HCT116 (cell line): Measurements from ENCODE around the gene ZNF76. TPM values are rescaled to one million over a fixed set of nuclear protein-coding genes. Genes with fewer than 3 reads are reported as not detected.

Experiments used
- ATAC-seq: fragments of 200-7000 bp; cut with Tn5 transposase; 2 replicates; pipeline ENCODE4 v1.9.1; 2020; ENCODE audit warnings: mild to moderate bottlenecking, moderate library complexity
- BruUV-seq: library from RNA; stranded (reverse); fragments of 400-500 nt; replicated peaks from 2 replicates; lab custom pipeline; 2021; lab: Mats Ljungman, UMichigan
- CTCF ChIA-PET: fragments of 300-600 bp; sonication (Branson Sonifier 250); formaldehyde crosslinking; loops from one replicate; lab custom pipeline; 2021; ENCODE audit warnings: antibody characterized with exemption; lab: Charles Lee
- POLR2A ChIA-PET: fragments of 300-600, 350-600 bp; sonication (Branson Sonifier 250); formaldehyde crosslinking; loops from one replicate; lab custom pipeline; 2021; ENCODE audit warnings: antibody characterized with exemption; lab: Charles Lee
- RAD21 ChIA-PET, 2 experiments: fragments of 300-600 bp; sonication (Branson Sonifier 250); formaldehyde crosslinking; loops; one replicate each; lab custom pipeline; 2023; ENCODE audit warnings: low total read pairs in 2 of 2; ENCODE audit not compliant: uncharacterized antibody in 2 of 2, unreplicated experiment in 2 of 2, low non-redundant PET in 1 of 2; lab: Charles Lee
- DNase-seq: peaks from one replicate; pipeline ENCODE4 v3.0.0-alpha.2; 2010; ENCODE audit warnings: low read depth, low spot score
- H2AFZ ChIP-seq: fragments of 200-600 bp; shearing (Covaris generic), sonication (generic); 2 replicates; pipeline ENCODE4 v1.6.1; 2017; ENCODE audit warnings: low read depth, mixed run types, mixed read lengths, antibody characterized with exemption, low read length; ENCODE audit not compliant: poor library complexity, severe bottlenecking
- H3K27ac ChIP-seq: 2 replicates; pipeline ENCODE4 v1.5.1; 2012; ENCODE audit warnings: low read depth, low read length
- H3K27me3 ChIP-seq: fragments of 200-600 bp; sonication (generic); 2 replicates; pipeline ENCODE4 v1.6.1; 2016; ENCODE audit warnings: mixed run types, low read length, mixed read lengths; ENCODE audit not compliant: insufficient read depth
- H3K36me3 ChIP-seq, 2 experiments: fragments of 200-500 bp in 1 of 2; fragments of 200-600 bp in 1 of 2; sonication (Bioruptor generic) in 1 of 2; sonication (generic) in 1 of 2; 2 replicates each; pipeline versions ENCODE4 v1.5.1 to v1.6.1; 2014 to 2016; ENCODE audit warnings: low read length in 2 of 2, inconsistent platforms in 1 of 2, mixed read lengths in 1 of 2, mixed run types in 1 of 2; ENCODE audit not compliant: insufficient read depth in 2 of 2, control insufficient read depth in 1 of 2
- H3K4me1 ChIP-seq, 2 experiments: fragments of 200-600 bp in 1 of 2; sonication (generic) in 1 of 2; 2 replicates each; pipeline versions ENCODE4 v1.5.1 to v1.6.1; 2012 to 2017; ENCODE audit warnings: low read length in 2 of 2, inconsistent platforms in 1 of 2, mild to moderate bottlenecking in 1 of 2, mixed read lengths in 1 of 2, mixed run types in 1 of 2, moderate library complexity in 1 of 2; ENCODE audit not compliant: insufficient read depth in 2 of 2, control insufficient read depth in 1 of 2
- H3K4me2 ChIP-seq: fragments of 200-600 bp; sonication (generic); 2 replicates; pipeline ENCODE4 v1.6.1; 2017; ENCODE audit warnings: mixed run types, low read length, mixed read lengths
- H3K4me3 ChIP-seq, 2 experiments: fragments of 200-600 bp in 1 of 2; sonication (generic) in 1 of 2; replicated peaks in 1 of 2; 2 replicates each; pipeline ENCODE4 v1.5.1; 2011 to 2016; ENCODE audit warnings: low read length in 2 of 2, control low read depth in 1 of 2, low read depth in 1 of 2, mild to moderate bottlenecking in 1 of 2, mixed read lengths in 1 of 2, mixed run types in 1 of 2
- H3K79me2 ChIP-seq: fragments of 200-600 bp; sonication (generic); 2 replicates; pipeline ENCODE4 v1.6.1; 2017; ENCODE audit warnings: mild to moderate bottlenecking, mixed run types, low read length, moderate library complexity, mixed read lengths; ENCODE audit not compliant: insufficient read depth
- H3K9ac ChIP-seq: fragments of 200-600 bp; sonication (generic); 2 replicates; pipeline ENCODE4 v1.6.1; 2016; ENCODE audit warnings: low read length, mixed read lengths
- H3K9me2 ChIP-seq: fragments of 200-600 bp; sonication (generic), shearing (Covaris generic); 2 replicates; pipeline ENCODE4 v1.6.1; 2017; ENCODE audit warnings: mixed run types, mild to moderate bottlenecking, moderate library complexity; ENCODE audit not compliant: insufficient read depth
- H3K9me3 ChIP-seq, 2 experiments: fragments of 200-500 bp in 1 of 2; fragments of 200-600 bp in 1 of 2; sonication (Bioruptor generic) in 1 of 2; sonication (generic) in 1 of 2; 2 replicates each; pipeline ENCODE4 v1.6.1; 2014 to 2017; ENCODE audit warnings: low read length in 2 of 2, mixed read lengths in 2 of 2, inconsistent platforms in 1 of 2, low read depth in 1 of 2, mild to moderate bottlenecking in 1 of 2, mixed run types in 1 of 2, moderate library complexity in 1 of 2; ENCODE audit not compliant: control insufficient read depth in 1 of 2, insufficient read depth in 1 of 2
- H4K20me1 ChIP-seq: fragments of 200-600 bp; sonication (generic), shearing (Covaris generic); 2 replicates; pipeline ENCODE4 v1.6.1; 2017; ENCODE audit warnings: mixed run types, mild to moderate bottlenecking, moderate library complexity; ENCODE audit not compliant: insufficient read depth
- EZH2phosphoT487 ChIP-seq: fragments of 200-600 bp; IDR thresholded peaks from 2 replicates; pipeline ENCODE4 v1.6.1; 2018; ENCODE audit warnings: antibody characterized with exemption, borderline replicate concordance
- FOSL1 ChIP-seq: IDR thresholded peaks from 2 replicates; pipeline ENCODE4 v1.6.1; 2012; ENCODE audit warnings: low read depth
- JUND ChIP-seq: IDR thresholded peaks from 2 replicates; pipeline ENCODE4 v1.6.1; 2012
- SP1 ChIP-seq: IDR thresholded peaks from 2 replicates; pipeline ENCODE4 v1.6.1; 2012; ENCODE audit warnings: low read depth
- ZNF274 ChIP-seq: fragments of 200-500 bp; sonication (Bioruptor generic); IDR thresholded peaks from 2 replicates; pipeline ENCODE4 v1.6.1; 2014; ENCODE audit warnings: mild to moderate bottlenecking, low read depth, low read length, inconsistent platforms
- intact Hi-C: fragments of 100-400 bp; cut with micrococcal nuclease; formaldehyde crosslinking; loops from 2 replicates; pipeline ENCODE4 v1.10.0; 2022
- total RNA-seq: library from RNA; stranded (reverse); gene quantifications from one replicate; pipeline ENCODE4 v1.2.1, GENCODE V29; 2021; ENCODE audit not compliant: unreplicated experiment
- TF ChIP-seq, protein P1 (sequence below), 3 experiments: fragments of 200-600 bp in 1 of 3; sonication (generic) in 1 of 3; IDR thresholded peaks in 2 of 3; conservative IDR thresholded peaks in 1 of 3; 2 replicates each; pipeline ENCODE4 v1.5.1; 2012 to 2017; ENCODE audit warnings: low read depth in 2 of 3, low read length in 2 of 3, antibody characterized with exemption in 1 of 3, borderline replicate concordance in 1 of 3, control low read depth in 1 of 3, mild to moderate bottlenecking in 1 of 3, mixed read lengths in 1 of 3, mixed run types in 1 of 3, moderate library complexity in 1 of 3; ENCODE audit not compliant: insufficient read depth in 1 of 3

Gene ZNF76
- total RNA-seq, 1 experiment from 2014 or later, result 47.5 TPM

DNA sequence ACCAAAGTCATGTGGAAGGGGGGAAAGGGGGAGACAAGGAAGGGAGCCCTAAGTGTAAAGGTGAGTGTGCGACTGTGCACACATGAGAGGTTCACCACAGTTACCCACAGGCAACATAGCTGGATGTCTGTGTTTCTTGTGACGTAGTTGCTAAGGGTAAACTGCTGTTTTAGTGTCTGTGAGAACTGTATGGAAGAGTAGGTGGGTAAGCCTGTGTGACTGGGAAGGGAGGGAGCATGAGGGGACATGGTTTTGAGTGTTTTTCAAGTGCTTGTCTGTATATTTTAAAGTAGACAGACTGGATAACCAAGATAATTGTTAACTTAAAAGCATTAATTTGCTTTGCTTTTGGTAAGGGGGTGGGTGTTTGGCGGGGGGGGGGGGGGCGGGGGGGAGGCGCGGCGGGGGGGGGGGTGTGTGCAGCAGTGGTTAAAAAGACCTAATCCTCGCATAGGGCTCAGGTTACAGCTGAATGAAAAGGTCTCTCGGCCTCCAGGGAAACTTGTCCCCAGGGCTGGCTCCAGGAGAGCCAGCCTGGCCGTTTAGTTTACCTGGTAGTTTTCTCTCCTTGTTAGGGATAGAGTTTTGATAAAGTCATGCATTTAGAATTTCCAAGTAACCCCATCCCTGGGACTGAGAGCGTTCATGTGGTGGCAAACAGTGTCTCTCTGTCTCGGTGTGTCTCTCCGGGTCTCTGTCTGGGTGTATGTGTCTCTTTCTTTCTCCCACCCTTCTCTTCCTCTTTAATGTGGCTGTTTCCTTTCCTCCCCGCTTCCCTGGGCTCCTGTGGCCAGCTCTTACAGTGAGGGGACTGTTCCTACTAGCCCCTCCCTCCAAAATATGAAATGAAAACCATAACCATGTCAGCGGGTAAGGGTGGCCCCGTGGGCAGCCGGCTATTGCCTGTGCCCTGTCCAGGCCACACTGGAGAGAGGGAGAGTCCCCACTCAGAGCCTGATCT lies 42.4 kb upstream of the ZNF76 start:
- TF ChIP-seq FOSL1, result no peak
- TF ChIP-seq JUND, result no peak
- TF ChIP-seq, protein P1, sequence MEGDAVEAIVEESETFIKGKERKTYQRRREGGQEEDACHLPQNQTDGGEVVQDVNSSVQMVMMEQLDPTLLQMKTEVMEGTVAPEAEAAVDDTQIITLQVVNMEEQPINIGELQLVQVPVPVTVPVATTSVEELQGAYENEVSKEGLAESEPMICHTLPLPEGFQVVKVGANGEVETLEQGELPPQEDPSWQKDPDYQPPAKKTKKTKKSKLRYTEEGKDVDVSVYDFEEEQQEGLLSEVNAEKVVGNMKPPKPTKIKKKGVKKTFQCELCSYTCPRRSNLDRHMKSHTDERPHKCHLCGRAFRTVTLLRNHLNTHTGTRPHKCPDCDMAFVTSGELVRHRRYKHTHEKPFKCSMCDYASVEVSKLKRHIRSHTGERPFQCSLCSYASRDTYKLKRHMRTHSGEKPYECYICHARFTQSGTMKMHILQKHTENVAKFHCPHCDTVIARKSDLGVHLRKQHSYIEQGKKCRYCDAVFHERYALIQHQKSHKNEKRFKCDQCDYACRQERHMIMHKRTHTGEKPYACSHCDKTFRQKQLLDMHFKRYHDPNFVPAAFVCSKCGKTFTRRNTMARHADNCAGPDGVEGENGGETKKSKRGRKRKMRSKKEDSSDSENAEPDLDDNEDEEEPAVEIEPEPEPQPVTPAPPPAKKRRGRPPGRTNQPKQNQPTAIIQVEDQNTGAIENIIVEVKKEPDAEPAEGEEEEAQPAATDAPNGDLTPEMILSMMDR (IDR thresholded peaks at IDR 0.05 in 2 of 3, conservative IDR thresholded peaks at IDR 0.05 in 1 of 3; ENCODE audit: borderline replicate concordance in 1 of 3, insufficient read depth in 1 of 3, low read depth in 2 of 3, low read length in 2 of 3), result no peak
- TF ChIP-seq ZNF274, result no peak
- TF ChIP-seq SP1, result no peak
- no peak for TF ChIP-seq EZH2phosphoT487
- no TSS peak for BruUV-seq
- POLR2A ChIA-PET, result no interaction called here
- RAD21 ChIA-PET, result no interaction called here
- intact Hi-C loops, result no loop called here
- ATAC-seq, result no peak
- Histone ChIP-seq H3K79me2 (no peaks in the 10 kb centered on the region), H3K4me2 (no peak overlapping the region), H2AFZ (no peak overlapping the region), H3K27ac (no peak overlapping the region), H3K9me3 (no peaks in the 10 kb centered on the region), H4K20me1 (no peaks in the 10 kb centered on the region), H3K9me2 (no peaks in the 10 kb centered on the region), H3K4me3 (no peak overlapping the region), H3K36me3 (no peaks in the 10 kb centered on the region), H3K9ac (no peak overlapping the region), H3K27me3 (no peaks in the 10 kb centered on the region), H3K4me1 (no peaks in the 10 kb centered on the region; a peak in 1 of 4 replicates)
- no peak for DNase-seq
- CTCF ChIA-PET, result interaction anchor here (2.9 kb wide), 1 partner anchor 12 kb away, joined by 13 read pairs; no protein-coding TSS in a partner anchor
